ENCODE results near the gene KCNIP2.

The KCNIP2 gene

GRCh38 chr10:101843032-101844021 is at the start of gene KCNIP2:
TSS of gene KCNIP2 (minus strand) at chr10:101843800. CDS start at chr10:101843568, 232 bp downstream.
- no peak for TF ChIP-seq GATA2 (IDR thresholded peaks at IDR 0.05; ENCODE audit: low read depth, low read length)
- TF ChIP-seq GATA3 (IDR thresholded peaks at IDR 0.05; ENCODE audit: low read depth, low read length), result no peak

GRCh38 chr10:101892782-101893391 is 49.3 kb upstream of the KCNIP2 start:
- TF ChIP-seq GATA3 (IDR thresholded peaks at IDR 0.05; ENCODE audit: low read depth, low read length), result no peak
- no peak for TF ChIP-seq GATA2 (IDR thresholded peaks at IDR 0.05; ENCODE audit: low read depth, low read length)

GRCh38 chr10:101889256-101890210 is 45.9 kb upstream of the KCNIP2 start:
- TF ChIP-seq GATA3 (IDR thresholded peaks at IDR 0.05; ENCODE audit: low read depth, low read length) (no peak), GATA2 (IDR thresholded peaks at IDR 0.05; ENCODE audit: low read depth, low read length) (no peak)

- TF ChIP-seq GATA2 (IDR thresholded peaks at IDR 0.05; ENCODE audit: low read depth, low read length), result no peak
- TF ChIP-seq GATA3 (IDR thresholded peaks at IDR 0.05; ENCODE audit: low read depth, low read length), result no peak
These were observed 44.8 kb upstream of the KCNIP2 start for GRCh38 chr10:101888251-101888949.

- TF ChIP-seq GATA3 (IDR thresholded peaks at IDR 0.05; ENCODE audit: low read depth, low read length) (no peak), GATA2 (IDR thresholded peaks at IDR 0.05; ENCODE audit: low read depth, low read length) (no peak)
These were observed 44.2 kb upstream of the KCNIP2 start for GRCh38 chr10:101887775-101888174.

GRCh38 chr10:101886521-101887312 is 43.1 kb upstream of the KCNIP2 start:
- TF ChIP-seq GATA2 (IDR thresholded peaks at IDR 0.05; ENCODE audit: low read depth, low read length) (no peak), GATA3 (IDR thresholded peaks at IDR 0.05; ENCODE audit: low read depth, low read length) (no peak)

GRCh38 chr10:101881036-101881774 is 37.6 kb upstream of the KCNIP2 start:
- TF ChIP-seq GATA2 (IDR thresholded peaks at IDR 0.05; ENCODE audit: low read depth, low read length) (no peak), GATA3 (IDR thresholded peaks at IDR 0.05; ENCODE audit: low read depth, low read length) (no peak)

GRCh38 chr10:101880232-101880573 is 36.6 kb upstream of the KCNIP2 start:
- TF ChIP-seq GATA2 (IDR thresholded peaks at IDR 0.05; ENCODE audit: low read depth, low read length) (no peak), GATA3 (IDR thresholded peaks at IDR 0.05; ENCODE audit: low read depth, low read length) (no peak)

- TF ChIP-seq GATA2 (IDR thresholded peaks at IDR 0.05; ENCODE audit: low read depth, low read length), result no peak
- no peak for TF ChIP-seq GATA3 (IDR thresholded peaks at IDR 0.05; ENCODE audit: low read depth, low read length)
These were observed 36.0 kb upstream of the KCNIP2 start for GRCh38 chr10:101879456-101880231.

- TF ChIP-seq GATA3 (IDR thresholded peaks at IDR 0.05; ENCODE audit: low read depth, low read length) (no peak), GATA2 (IDR thresholded peaks at IDR 0.05; ENCODE audit: low read depth, low read length) (no peak)
These were observed 35.3 kb upstream of the KCNIP2 start for GRCh38 chr10:101878869-101879268.

GRCh38 chr10:101875068-101875688 is 31.6 kb upstream of the KCNIP2 start:
- TF ChIP-seq GATA3 (IDR thresholded peaks at IDR 0.05; ENCODE audit: low read depth, low read length) (no peak), GATA2 (IDR thresholded peaks at IDR 0.05; ENCODE audit: low read depth, low read length) (no peak)

All from SH-SY5Y (cell line).